ENCODE measurements around the gene COL7A1.

Gene COL7A1

DNA sequence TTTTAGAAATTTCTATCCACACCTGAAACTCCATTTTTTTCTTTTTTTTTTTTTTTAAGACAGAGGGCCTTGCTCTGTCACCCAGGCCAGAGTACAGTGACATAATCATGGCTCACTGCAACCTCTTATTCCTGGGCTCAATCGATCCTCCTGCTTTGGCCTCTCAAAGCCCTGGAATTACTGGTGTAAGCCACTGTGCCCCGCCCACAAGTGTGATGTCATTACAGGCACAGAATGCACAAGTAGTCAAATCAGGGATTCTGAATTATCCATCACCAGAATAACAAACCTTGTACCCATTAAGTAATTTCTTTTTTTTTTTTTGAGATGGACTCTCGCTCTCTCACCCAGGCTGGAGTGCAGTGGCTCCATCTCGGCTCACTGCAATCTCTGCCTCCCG, 12.4 kb upstream of the COL7A1 start:
- H3K9me3 ChIP-seq (ENCODE audit: insufficient read depth, low read depth, low read length) = no peaks in the 10 kb centered on the region
- no peaks in the 10 kb centered on the region for H3K9me2 ChIP-seq (replicated peaks; ENCODE audit: low read depth, low read length)
- H3K4me1 ChIP-seq (ENCODE audit: insufficient read depth, low read length, poor library complexity, severe bottlenecking) = peaks cover 19% of the 10 kb centered on the region
- H3K79me2 ChIP-seq (ENCODE audit: insufficient read depth, low read length) = peaks cover 45% of the 10 kb centered on the region
- no peaks in the 10 kb centered on the region for H3K27me3 ChIP-seq (ENCODE audit: insufficient read depth, low read length, poor library complexity, severe bottlenecking)
- no peak overlapping the region for H3K4me3 ChIP-seq (ENCODE audit: low read length, poor library complexity, severe bottlenecking)
- H4K20me1 ChIP-seq (ENCODE audit: insufficient read depth, low read length, poor library complexity, severe bottlenecking) = peaks cover 8% of the 10 kb centered on the region
- TF ChIP-seq EZH2phosphoT487 (IDR thresholded peaks at IDR 0.05; ENCODE audit: borderline replicate concordance) = no peak
- TF ChIP-seq, protein P1, sequence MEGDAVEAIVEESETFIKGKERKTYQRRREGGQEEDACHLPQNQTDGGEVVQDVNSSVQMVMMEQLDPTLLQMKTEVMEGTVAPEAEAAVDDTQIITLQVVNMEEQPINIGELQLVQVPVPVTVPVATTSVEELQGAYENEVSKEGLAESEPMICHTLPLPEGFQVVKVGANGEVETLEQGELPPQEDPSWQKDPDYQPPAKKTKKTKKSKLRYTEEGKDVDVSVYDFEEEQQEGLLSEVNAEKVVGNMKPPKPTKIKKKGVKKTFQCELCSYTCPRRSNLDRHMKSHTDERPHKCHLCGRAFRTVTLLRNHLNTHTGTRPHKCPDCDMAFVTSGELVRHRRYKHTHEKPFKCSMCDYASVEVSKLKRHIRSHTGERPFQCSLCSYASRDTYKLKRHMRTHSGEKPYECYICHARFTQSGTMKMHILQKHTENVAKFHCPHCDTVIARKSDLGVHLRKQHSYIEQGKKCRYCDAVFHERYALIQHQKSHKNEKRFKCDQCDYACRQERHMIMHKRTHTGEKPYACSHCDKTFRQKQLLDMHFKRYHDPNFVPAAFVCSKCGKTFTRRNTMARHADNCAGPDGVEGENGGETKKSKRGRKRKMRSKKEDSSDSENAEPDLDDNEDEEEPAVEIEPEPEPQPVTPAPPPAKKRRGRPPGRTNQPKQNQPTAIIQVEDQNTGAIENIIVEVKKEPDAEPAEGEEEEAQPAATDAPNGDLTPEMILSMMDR (conservative IDR thresholded peaks at IDR 0.05; ENCODE audit: low read length) = no peak
- H3K9ac ChIP-seq (ENCODE audit: low read depth, low read length, poor library complexity, severe bottlenecking) = peak overlapping the region; percentile 96
- H2AFZ ChIP-seq (ENCODE audit: low read length) = no peak overlapping the region
- H3K36me3 ChIP-seq (ENCODE audit: insufficient read depth, low read length) = peaks cover 38% of the 10 kb centered on the region; the same call in 1 of the 2 replicates
- H3F3A ChIP-seq (ENCODE audit: low read depth) = no peaks in the 10 kb centered on the region
- H3K4me2 ChIP-seq (ENCODE audit: low read depth, low read length, poor library complexity, severe bottlenecking) = peak overlapping the region; percentile 98

DNA sequence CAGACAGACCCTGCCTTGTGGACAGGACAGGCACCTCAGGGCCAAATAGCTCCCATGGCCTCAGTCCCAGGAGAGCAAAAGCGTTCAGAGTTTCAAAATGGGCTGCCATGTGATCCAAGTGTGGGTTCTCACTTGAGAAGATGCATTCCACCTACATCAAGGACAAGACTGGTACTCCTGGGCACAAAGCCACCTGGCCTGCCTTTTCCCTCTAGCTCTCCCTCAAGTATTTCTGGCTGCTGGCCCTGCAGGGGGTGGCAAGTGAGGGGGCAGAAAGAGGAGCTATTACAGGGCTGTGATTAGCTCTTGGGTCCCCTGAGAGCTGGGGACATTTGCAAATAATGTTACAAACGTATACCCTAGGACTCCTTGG, 6.5 kb upstream of the COL7A1 start:
- peaks cover 11% of the 10 kb centered on the region; the same call in 1 of the 2 replicates for H3K79me2 ChIP-seq (ENCODE audit: insufficient read depth, low read length)
- H3K4me3 ChIP-seq (ENCODE audit: low read length, poor library complexity, severe bottlenecking) = no peak overlapping the region
- H4K20me1 ChIP-seq (ENCODE audit: insufficient read depth, low read length, poor library complexity, severe bottlenecking) = no peaks in the 10 kb centered on the region
- H3K9me3 ChIP-seq (ENCODE audit: insufficient read depth, low read depth, low read length) = no peaks in the 10 kb centered on the region
- H3K9me2 ChIP-seq (replicated peaks; ENCODE audit: low read depth, low read length) = no peaks in the 10 kb centered on the region
- H2AFZ ChIP-seq (ENCODE audit: low read length) = no peak overlapping the region
- H3K27me3 ChIP-seq (ENCODE audit: insufficient read depth, low read length, poor library complexity, severe bottlenecking) = no peaks in the 10 kb centered on the region
- H3K9ac ChIP-seq (ENCODE audit: low read depth, low read length, poor library complexity, severe bottlenecking) = no peak overlapping the region
- H3K4me1 ChIP-seq (ENCODE audit: insufficient read depth, low read length, poor library complexity, severe bottlenecking) = peaks cover 6% of the 10 kb centered on the region
- H3K36me3 ChIP-seq (ENCODE audit: insufficient read depth, low read length) = peaks cover 80% of the 10 kb centered on the region; the same call in 1 of the 2 replicates
- TF ChIP-seq, protein P1 (conservative IDR thresholded peaks at IDR 0.05; ENCODE audit: low read length) = no peak
- TF ChIP-seq EZH2phosphoT487 (IDR thresholded peaks at IDR 0.05; ENCODE audit: borderline replicate concordance) = no peak
- no peak overlapping the region for H3K4me2 ChIP-seq (ENCODE audit: low read depth, low read length, poor library complexity, severe bottlenecking)
- H3F3A ChIP-seq (ENCODE audit: low read depth) = no peaks in the 10 kb centered on the region

DNA sequence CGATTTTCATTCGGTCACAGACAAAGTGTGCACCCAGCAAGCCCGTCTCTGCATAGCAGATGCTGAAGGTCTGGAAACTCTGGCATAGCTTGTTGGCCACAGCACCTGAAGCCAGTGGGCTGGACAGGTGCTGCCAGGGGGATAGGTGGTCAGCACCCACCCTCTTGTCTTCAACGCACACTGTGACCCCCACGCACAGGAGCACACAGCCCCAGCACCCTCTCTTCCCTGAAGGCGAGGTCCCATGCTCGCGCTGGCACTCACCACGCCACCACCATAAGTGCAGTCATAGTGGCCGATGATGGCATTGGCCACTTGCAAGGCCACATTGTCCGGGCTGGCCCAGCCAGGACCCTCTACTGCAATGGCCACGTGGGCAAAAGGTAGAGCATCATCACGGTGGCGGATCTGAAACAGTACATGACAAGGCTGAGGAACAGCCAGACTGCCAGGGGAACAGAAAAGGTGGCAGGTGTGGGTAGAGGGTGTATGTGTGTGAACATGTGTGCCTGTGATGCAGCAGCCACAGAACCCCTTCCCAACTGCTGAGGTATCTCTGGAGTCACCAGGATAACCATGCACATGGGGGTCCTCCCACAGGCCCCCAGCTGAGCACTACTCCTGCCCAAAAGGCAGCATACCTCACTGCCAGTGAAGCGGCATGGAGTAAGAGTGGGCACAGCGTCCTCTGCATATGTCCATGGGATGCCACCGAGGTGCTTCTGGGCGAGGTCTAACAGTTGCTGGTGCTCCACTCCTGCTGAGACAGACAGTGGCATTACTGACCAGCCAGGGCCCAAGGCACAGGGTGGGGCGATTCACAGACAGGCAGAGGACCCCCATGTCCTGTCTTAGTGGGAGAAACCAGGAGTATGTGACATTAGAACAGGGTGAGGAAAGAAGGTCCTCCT, 5.8 kb upstream of the COL7A1 start:
- Histone ChIP-seq H3K4me1 (ENCODE audit: insufficient read depth, low read length, poor library complexity, severe bottlenecking) (peaks cover 2% of the 10 kb centered on the region), H3F3A (ENCODE audit: low read depth) (no peaks in the 10 kb centered on the region), H3K4me2 (ENCODE audit: low read depth, low read length, poor library complexity, severe bottlenecking) (no peak overlapping the region), H2AFZ (ENCODE audit: low read length) (no peak overlapping the region), H3K79me2 (ENCODE audit: insufficient read depth, low read length) (peaks cover 8% of the 10 kb centered on the region; the same call in 1 of the 2 replicates), H4K20me1 (ENCODE audit: insufficient read depth, low read length, poor library complexity, severe bottlenecking) (no peaks in the 10 kb centered on the region), H3K27me3 (ENCODE audit: insufficient read depth, low read length, poor library complexity, severe bottlenecking) (no peaks in the 10 kb centered on the region), H3K9me3 (ENCODE audit: insufficient read depth, low read depth, low read length) (no peaks in the 10 kb centered on the region), H3K9ac (ENCODE audit: low read depth, low read length, poor library complexity, severe bottlenecking) (no peak overlapping the region), H3K4me3 (ENCODE audit: low read length, poor library complexity, severe bottlenecking) (no peak overlapping the region), H3K36me3 (ENCODE audit: insufficient read depth, low read length) (peaks cover 77% of the 10 kb centered on the region; the same call in 1 of the 2 replicates), H3K9me2 (replicated peaks; ENCODE audit: low read depth, low read length) (no peaks in the 10 kb centered on the region)
- TF ChIP-seq, protein P1 (conservative IDR thresholded peaks at IDR 0.05; ENCODE audit: low read length) = no peak
- no peak for TF ChIP-seq EZH2phosphoT487 (IDR thresholded peaks at IDR 0.05; ENCODE audit: borderline replicate concordance)
